ENCODE data around the gene LAMC2. TPM values are rescaled to one million over a fixed set of nuclear protein-coding genes. Genes with fewer than 3 reads are reported as not detected.

The LAMC2 gene
- total and polyA plus RNA-seq, 9 donors, result 0.47 to 33.7 (median 2.9) TPM

DNA sequence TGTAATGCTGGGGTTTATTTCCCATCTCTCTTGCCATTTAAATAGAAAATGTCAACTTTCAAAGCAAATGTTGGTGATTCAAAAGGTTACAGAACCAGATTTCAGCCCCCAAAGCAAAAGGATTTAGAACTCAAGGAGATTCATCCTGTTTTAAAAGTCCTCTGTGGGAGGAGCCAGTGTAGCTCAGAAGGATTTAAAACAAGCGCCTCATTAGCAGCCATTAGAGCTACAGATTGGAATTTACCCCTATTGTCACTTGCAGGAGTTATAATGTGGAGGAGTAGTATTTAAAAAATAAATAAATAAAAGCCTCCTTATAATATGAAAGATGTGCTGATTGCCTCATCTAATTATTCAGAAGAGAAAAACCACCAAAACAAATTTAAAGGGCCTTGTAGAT, 107.8 kb downstream of the LAMC2 start:
- Histone ChIP-seq H3K4me1 (ENCODE audit: insufficient read depth) (no peaks in the 10 kb centered on the region), H3K27me3 (no peaks in the 10 kb centered on the region), H3K9me3 (no peaks in the 10 kb centered on the region), H3K36me3 (no peaks in the 10 kb centered on the region), H3K27ac (no peak overlapping the region), H3K4me3 (no peak overlapping the region)
- intact Hi-C loops (cut with DNase I), result no loop called here
- DNase-seq, result no peak
- TF ChIP-seq, protein P1, sequence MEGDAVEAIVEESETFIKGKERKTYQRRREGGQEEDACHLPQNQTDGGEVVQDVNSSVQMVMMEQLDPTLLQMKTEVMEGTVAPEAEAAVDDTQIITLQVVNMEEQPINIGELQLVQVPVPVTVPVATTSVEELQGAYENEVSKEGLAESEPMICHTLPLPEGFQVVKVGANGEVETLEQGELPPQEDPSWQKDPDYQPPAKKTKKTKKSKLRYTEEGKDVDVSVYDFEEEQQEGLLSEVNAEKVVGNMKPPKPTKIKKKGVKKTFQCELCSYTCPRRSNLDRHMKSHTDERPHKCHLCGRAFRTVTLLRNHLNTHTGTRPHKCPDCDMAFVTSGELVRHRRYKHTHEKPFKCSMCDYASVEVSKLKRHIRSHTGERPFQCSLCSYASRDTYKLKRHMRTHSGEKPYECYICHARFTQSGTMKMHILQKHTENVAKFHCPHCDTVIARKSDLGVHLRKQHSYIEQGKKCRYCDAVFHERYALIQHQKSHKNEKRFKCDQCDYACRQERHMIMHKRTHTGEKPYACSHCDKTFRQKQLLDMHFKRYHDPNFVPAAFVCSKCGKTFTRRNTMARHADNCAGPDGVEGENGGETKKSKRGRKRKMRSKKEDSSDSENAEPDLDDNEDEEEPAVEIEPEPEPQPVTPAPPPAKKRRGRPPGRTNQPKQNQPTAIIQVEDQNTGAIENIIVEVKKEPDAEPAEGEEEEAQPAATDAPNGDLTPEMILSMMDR (IDR thresholded peaks at IDR 0.05), result no peak
- TF ChIP-seq POLR2A (IDR thresholded peaks at IDR 0.05) (no peak), EP300 (IDR thresholded peaks at IDR 0.05) (no peak)
- WGBS, 3 donors, result 74 to 92% (median 91%) methylated on average over 1 of the region's 1 CpG

Other genes starting within 250 kb of the LAMC2 start
- not detected for gene SHCBP1L, start 233.1 kb upstream of the LAMC2 start, total RNA-seq
- not detected for gene SHCBP1L, start 233.1 kb upstream of the LAMC2 start, polyA plus RNA-seq
- 10 to 100 TPM; 59.9 to 97.3 (median 85.2) TPM for gene LAMC1, start 162.8 kb upstream of the LAMC2 start, total RNA-seq
- gene LAMC1, start 162.8 kb upstream of the LAMC2 start, polyA plus RNA-seq, result 100 to 1,000 TPM in 1 of 2 donors, 10 to 100 TPM in 1; 51.3 to 205 TPM
- 1 to 10 TPM in 2 of 7 donors, under 1 TPM in 4, not detected in 1; 0.24 to 2.5 (median 0.77) TPM for gene NMNAT2, start 232.1 kb downstream of the LAMC2 start, total RNA-seq
- 1 to 10 TPM in 1 of 2 donors, under 1 TPM in 1; 0.67 to 2.0 TPM for gene NMNAT2, start 232.1 kb downstream of the LAMC2 start, polyA plus RNA-seq

All from ovary (tissue), 9 donors.